Upper lobe of right lung (tissue), 1 donor: ENCODE measurements around the gene UCHL3. TPM values are rescaled to one million over a fixed set of nuclear protein-coding genes. Genes with fewer than 3 reads are reported as not detected.

Experiments
- ATAC-seq: fragments of 200-7000 bp; cut with Tn5 transposase; one replicate; pipeline ENCODE4 v1.9.1; 2020; ENCODE audit warnings: mild to moderate bottlenecking, moderate library complexity
- DNase-seq: peaks from one replicate; pipeline ENCODE4 v3.0.0-alpha.2; 2020
- H3K27ac ChIP-seq: fragments of 200-600 bp; one replicate; pipeline ENCODE4 v1.8.0; 2022
- H3K27me3 ChIP-seq: fragments of 200-600 bp; one replicate; pipeline ENCODE4 v1.8.0; 2022; ENCODE audit warnings: mild to moderate bottlenecking
- H3K36me3 ChIP-seq: fragments of 200-600 bp; one replicate; pipeline ENCODE4 v1.8.0; 2022
- H3K4me1 ChIP-seq: fragments of 200-600 bp; one replicate; pipeline ENCODE4 v1.8.0; 2022
- H3K4me3 ChIP-seq: fragments of 200-600 bp; one replicate; pipeline ENCODE4 v1.8.0; 2022; ENCODE audit warnings: mild to moderate bottlenecking
- H3K9me3 ChIP-seq: fragments of 200-600 bp; one replicate; pipeline ENCODE4 v1.8.0; 2022
- intact Hi-C: fragments of 100-400 bp; cut with DNase I; formaldehyde crosslinking; loops from one replicate; pipeline ENCODE4 v1.11.0; 2022
- total RNA-seq: library from RNA; stranded (reverse); fragmentation: NEBNext Ultra II Directional; extraction: Animal tissue kit (Norgen Biotek cat#: 25700); gene quantifications from one replicate; pipeline ENCODE4 v1.2.1, GENCODE V29; 2021
- TF ChIP-seq, protein P1 (sequence below): fragments of 200-600 bp; IDR thresholded peaks from one replicate; pipeline ENCODE4 v1.8.0; 2022; ENCODE audit warnings: antibody characterized with exemption
- donor health status: DM: no; HTN: yes; CAD: no; lungs with severe emphysema.

UCHL3 gene
- total RNA-seq, 1 donor from 2014 or later: 12.9 TPM

DNA sequence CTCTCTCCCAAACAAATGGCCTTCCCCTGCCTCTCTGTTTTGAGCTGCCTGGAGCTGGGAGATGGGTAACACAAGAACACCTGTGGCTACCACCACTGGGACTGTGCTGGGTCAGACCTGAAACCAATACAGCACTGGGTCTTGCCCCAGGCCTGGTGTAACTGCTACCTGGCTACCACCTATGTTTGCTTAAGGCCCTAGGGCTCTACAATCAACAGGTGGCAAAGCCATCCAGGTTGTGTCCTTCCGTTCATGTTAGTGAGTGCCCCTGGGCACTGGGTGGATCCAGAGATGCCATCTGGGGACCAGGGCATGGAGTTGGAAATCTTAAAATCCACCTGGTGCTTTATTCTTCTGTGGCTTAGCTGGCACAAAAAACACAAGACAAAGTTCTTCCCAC, 67.6 kb downstream of the UCHL3 start:
- H3K27ac ChIP-seq: no peak overlapping the region
- no peaks in the 10 kb centered on the region for H3K9me3 ChIP-seq
- no peak overlapping the region for H3K4me3 ChIP-seq
- H3K36me3 ChIP-seq: no peaks in the 10 kb centered on the region
- H3K4me1 ChIP-seq: no peaks in the 10 kb centered on the region
- DNase-seq (no peak), ATAC-seq (no peak)
- H3K27me3 ChIP-seq: no peaks in the 10 kb centered on the region
- intact Hi-C loops: no loop called here
- TF ChIP-seq, protein P1, sequence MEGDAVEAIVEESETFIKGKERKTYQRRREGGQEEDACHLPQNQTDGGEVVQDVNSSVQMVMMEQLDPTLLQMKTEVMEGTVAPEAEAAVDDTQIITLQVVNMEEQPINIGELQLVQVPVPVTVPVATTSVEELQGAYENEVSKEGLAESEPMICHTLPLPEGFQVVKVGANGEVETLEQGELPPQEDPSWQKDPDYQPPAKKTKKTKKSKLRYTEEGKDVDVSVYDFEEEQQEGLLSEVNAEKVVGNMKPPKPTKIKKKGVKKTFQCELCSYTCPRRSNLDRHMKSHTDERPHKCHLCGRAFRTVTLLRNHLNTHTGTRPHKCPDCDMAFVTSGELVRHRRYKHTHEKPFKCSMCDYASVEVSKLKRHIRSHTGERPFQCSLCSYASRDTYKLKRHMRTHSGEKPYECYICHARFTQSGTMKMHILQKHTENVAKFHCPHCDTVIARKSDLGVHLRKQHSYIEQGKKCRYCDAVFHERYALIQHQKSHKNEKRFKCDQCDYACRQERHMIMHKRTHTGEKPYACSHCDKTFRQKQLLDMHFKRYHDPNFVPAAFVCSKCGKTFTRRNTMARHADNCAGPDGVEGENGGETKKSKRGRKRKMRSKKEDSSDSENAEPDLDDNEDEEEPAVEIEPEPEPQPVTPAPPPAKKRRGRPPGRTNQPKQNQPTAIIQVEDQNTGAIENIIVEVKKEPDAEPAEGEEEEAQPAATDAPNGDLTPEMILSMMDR: no peak

DNA sequence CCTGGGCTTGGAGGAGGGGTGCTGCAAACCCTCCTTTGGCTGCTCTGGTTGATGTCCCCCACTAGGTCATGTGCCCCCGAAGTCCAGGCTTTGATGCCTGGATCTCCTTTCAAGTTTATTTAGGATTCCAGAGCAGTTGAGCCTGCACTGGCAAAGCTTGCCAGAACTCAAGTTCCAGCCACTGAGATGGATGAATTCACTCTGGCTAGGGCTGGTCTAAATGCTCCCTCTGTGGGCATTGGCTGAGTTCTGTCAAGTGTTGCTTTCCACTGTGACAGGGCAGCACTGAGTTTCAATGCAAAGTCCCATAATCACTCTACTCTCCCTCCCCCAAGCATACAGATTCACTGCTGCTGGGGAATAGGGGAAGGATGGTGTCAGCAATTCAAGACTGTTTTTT, 68.7 kb downstream of the UCHL3 start:
- ATAC-seq: no peak
- Histone ChIP-seq H3K4me1 (no peaks in the 10 kb centered on the region), H3K36me3 (no peaks in the 10 kb centered on the region), H3K4me3 (no peak overlapping the region), H3K27me3 (no peaks in the 10 kb centered on the region), H3K9me3 (no peaks in the 10 kb centered on the region), H3K27ac (no peak overlapping the region)
- no peak for DNase-seq
- intact Hi-C loops: no loop called here
- TF ChIP-seq, protein P1: no peak

DNA sequence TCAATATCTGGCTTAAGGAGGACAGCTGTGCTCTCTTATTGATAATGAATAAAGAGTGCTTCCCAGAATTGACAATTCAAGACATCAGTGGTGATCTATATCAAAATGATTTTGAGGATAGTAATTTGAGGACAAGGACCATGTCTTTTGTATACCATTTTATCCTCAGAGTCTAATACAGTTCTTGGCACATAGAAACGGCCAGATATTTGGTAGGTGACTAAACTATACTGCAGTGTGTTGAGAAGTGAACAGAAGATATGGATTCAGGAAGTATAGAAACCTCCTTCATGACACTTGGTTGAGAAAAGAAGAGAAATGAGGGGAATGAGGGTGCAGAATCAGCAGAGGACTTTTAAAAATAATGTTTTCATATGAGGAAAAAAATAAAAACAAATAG, 70.4 kb downstream of the UCHL3 start:
- H3K9me3 ChIP-seq: no peaks in the 10 kb centered on the region
- no peak for DNase-seq
- H3K4me3 ChIP-seq: no peak overlapping the region
- no peaks in the 10 kb centered on the region for H3K4me1 ChIP-seq
- H3K36me3 ChIP-seq: no peaks in the 10 kb centered on the region
- TF ChIP-seq, protein P1: no peak
- intact Hi-C loops: no loop called here
- no peak overlapping the region for H3K27ac ChIP-seq
- H3K27me3 ChIP-seq: no peaks in the 10 kb centered on the region
- ATAC-seq: no peak

DNA sequence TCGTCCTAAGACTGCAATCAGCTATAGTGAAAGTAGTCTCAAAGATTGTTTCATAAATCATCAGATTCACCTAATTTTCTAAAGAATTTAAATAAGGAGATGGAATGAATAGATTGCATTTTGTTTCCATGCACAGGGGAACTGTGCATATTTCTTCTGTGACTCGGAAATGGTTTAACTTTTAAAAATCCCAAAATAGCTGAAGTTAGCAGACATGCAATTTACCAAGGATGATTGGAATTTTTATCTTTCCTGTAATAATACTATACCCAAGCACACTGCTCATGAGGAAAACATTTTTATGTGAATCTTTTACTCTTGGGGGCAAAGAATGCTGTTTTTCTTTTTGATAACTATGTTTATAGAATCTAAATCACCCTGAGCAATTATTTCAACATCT, 71.6 kb downstream of the UCHL3 start:
- intact Hi-C loops: no loop called here
- Histone ChIP-seq H3K9me3 (no peaks in the 10 kb centered on the region), H3K4me1 (no peaks in the 10 kb centered on the region), H3K27me3 (no peaks in the 10 kb centered on the region), H3K36me3 (no peaks in the 10 kb centered on the region), H3K4me3 (no peak overlapping the region), H3K27ac (no peak overlapping the region)
- ATAC-seq (no peak), DNase-seq (no peak)
- TF ChIP-seq, protein P1: no peak

DNA sequence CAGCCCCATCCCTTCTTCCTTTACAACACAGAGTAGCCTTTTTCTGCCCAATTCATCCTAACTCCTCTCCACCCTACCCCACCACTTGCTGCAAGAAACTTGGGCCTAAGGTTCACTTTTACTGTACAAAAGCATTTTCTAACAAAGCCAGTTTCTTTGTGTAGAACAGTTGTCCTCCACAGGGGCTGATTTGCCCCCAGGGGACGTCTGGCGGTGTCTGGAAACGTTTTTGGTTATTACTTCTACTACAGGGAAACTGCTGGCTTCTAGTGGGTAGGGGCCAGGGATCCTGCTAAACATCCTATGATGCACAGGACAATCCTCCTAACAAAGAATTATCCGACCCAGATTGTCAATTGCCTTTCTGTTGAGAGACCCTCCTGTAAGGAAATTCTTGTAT, 79.2 kb downstream of the UCHL3 start:
- Histone ChIP-seq H3K4me1 (no peaks in the 10 kb centered on the region), H3K4me3 (no peak overlapping the region), H3K36me3 (no peaks in the 10 kb centered on the region), H3K27ac (no peak overlapping the region), H3K27me3 (no peaks in the 10 kb centered on the region), H3K9me3 (no peaks in the 10 kb centered on the region)
- no peak for ATAC-seq
- TF ChIP-seq, protein P1: no peak
- DNase-seq: no peak
- intact Hi-C loops: no loop called here

DNA sequence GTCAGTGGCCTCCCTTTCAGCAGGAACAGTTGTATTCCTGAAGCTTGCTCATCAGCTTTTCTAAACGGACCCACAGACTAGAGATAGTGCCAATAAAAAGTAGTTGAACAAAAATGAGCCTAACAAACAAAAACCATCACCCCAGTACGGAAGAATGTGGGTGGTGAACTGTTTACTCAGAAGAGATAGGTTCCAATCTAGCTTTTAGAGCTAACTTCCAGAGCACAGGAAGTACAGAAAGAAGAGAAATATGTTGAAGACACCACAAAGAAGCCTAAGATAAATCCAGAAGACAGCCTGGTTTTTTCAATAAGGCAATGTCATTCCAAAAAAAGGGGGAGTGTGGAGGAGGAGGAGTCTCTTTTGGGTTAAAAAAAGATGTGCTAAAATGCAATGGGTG, 83.7 kb downstream of the UCHL3 start:
- no peaks in the 10 kb centered on the region for H3K36me3 ChIP-seq
- no peak for DNase-seq
- H3K27ac ChIP-seq: no peak overlapping the region
- H3K9me3 ChIP-seq: no peaks in the 10 kb centered on the region
- TF ChIP-seq, protein P1: no peak
- peaks cover 6% of the 10 kb centered on the region for H3K4me1 ChIP-seq
- intact Hi-C loops: no loop called here
- no peaks in the 10 kb centered on the region for H3K27me3 ChIP-seq
- H3K4me3 ChIP-seq: no peak overlapping the region
- ATAC-seq: no peak
